Ishikawa (cell line): ENCODE data around the gene EZH2.

ENCODE experiments used
- EGR1 ChIP-seq: IDR thresholded peaks from 2 replicates; pipeline ENCODE4 v1.6.1; 2012
- EP300 ChIP-seq: IDR thresholded peaks from 2 replicates; pipeline ENCODE4 v1.6.1; 2012; ENCODE audit warnings: borderline replicate concordance
- MAX ChIP-seq: IDR thresholded peaks from 2 replicates; pipeline ENCODE4 v1.6.1; 2012
- RAD21 ChIP-seq: IDR thresholded peaks from 2 replicates; pipeline ENCODE4 v1.6.1; 2012; ENCODE audit warnings: low read depth
- REST ChIP-seq: IDR thresholded peaks from 2 replicates; pipeline ENCODE4 v1.6.1; 2012; ENCODE audit warnings: low read depth, mild to moderate bottlenecking
- TAF1 ChIP-seq: IDR thresholded peaks from 2 replicates; pipeline ENCODE4 v1.6.1; 2012; ENCODE audit warnings: low read depth, mild to moderate bottlenecking
- TEAD4 ChIP-seq: IDR thresholded peaks from 2 replicates; pipeline ENCODE4 v1.6.1; 2012
- YY1 ChIP-seq: IDR thresholded peaks from 2 replicates; pipeline ENCODE4 v1.6.1; 2012; ENCODE audit warnings: low read depth

- no peak for TF ChIP-seq REST
- TF ChIP-seq EGR1 = no peak
- TF ChIP-seq YY1 = no peak
- no peak for TF ChIP-seq EP300
- TF ChIP-seq TAF1 = no peak
- no peak for TF ChIP-seq MAX
- TF ChIP-seq TEAD4 = no peak
- TF ChIP-seq RAD21 = no peak
These were observed 25.6 kb downstream of the EZH2 start for GRCh38 chr7:148858489-148858888.
